Stomach (tissue), 4 donors: Measurements from ENCODE around the gene CCT6A.

ENCODE experiments used
- EP300 ChIP-seq: sonication (generic); formaldehyde crosslinking; IDR thresholded peaks from one replicate; pipeline ENCODE4 v1.6.1; 2017; ENCODE audit warnings: antibody characterized with exemption
- POLR2A ChIP-seq, 4 donors: fragments of 450-650 bp; IDR thresholded peaks; one replicate each; pipeline ENCODE4 v1.6.1; 2016; ENCODE audit warnings: antibody characterized with exemption in 4 of 4, control low read depth in 2 of 4, mild to moderate bottlenecking in 1 of 4, moderate library complexity in 1 of 4
- POLR2AphosphoS5 ChIP-seq, 3 donors: sonication (generic); formaldehyde crosslinking; IDR thresholded peaks; one replicate each; pipeline ENCODE4 v1.6.1; 2016; ENCODE audit warnings: antibody characterized with exemption in 3 of 3
- TF ChIP-seq, protein P1 (sequence below), 7 experiments: fragments of 450-650 bp in 4 of 7; fragments of 200-600 bp in 3 of 7; sonication (generic) in 3 of 7; IDR thresholded peaks; one replicate each; pipeline ENCODE4 v1.5.1; 2016 to 2019; ENCODE audit warnings: antibody characterized with exemption in 7 of 7, control low read depth in 2 of 7, mild to moderate bottlenecking in 1 of 7

GRCh38 chr7:56051053-56051338 is 569 bp upstream of the CCT6A start:
- TF ChIP-seq, protein P1, sequence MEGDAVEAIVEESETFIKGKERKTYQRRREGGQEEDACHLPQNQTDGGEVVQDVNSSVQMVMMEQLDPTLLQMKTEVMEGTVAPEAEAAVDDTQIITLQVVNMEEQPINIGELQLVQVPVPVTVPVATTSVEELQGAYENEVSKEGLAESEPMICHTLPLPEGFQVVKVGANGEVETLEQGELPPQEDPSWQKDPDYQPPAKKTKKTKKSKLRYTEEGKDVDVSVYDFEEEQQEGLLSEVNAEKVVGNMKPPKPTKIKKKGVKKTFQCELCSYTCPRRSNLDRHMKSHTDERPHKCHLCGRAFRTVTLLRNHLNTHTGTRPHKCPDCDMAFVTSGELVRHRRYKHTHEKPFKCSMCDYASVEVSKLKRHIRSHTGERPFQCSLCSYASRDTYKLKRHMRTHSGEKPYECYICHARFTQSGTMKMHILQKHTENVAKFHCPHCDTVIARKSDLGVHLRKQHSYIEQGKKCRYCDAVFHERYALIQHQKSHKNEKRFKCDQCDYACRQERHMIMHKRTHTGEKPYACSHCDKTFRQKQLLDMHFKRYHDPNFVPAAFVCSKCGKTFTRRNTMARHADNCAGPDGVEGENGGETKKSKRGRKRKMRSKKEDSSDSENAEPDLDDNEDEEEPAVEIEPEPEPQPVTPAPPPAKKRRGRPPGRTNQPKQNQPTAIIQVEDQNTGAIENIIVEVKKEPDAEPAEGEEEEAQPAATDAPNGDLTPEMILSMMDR (IDR thresholded peaks at IDR 0.05), result no peak
- TF ChIP-seq POLR2AphosphoS5 (IDR thresholded peaks at IDR 0.05), result no peak
- no peak for TF ChIP-seq POLR2A (IDR thresholded peaks at IDR 0.05)
- no peak for TF ChIP-seq EP300
